Glutamatergic neuron (in vitro differentiated cells): ENCODE measurements around the gene KIR3DL2. TPM values are rescaled to one million over a fixed set of nuclear protein-coding genes. Genes with fewer than 3 reads are reported as not detected.
"Not testable (repeated sequence)": the region's sequence is repeated elsewhere in the genome, so short reads cannot be mapped to it uniquely, and the experiment has no call there.

Source experiments
- DNase-seq: peaks from one replicate; pipeline ENCODE4 v3.0.0; 2022
- H3K27ac Mint-ChIP-seq: one replicate; pipeline ENCODE4 v1.8.0; 2020; ENCODE audit warnings: mild to moderate bottlenecking, mixed read lengths, inconsistent platforms; ENCODE audit not compliant: unreplicated experiment
- H3K27me3 Mint-ChIP-seq: one replicate; pipeline ENCODE4 v1.8.0; 2020; ENCODE audit warnings: mild to moderate bottlenecking, moderate library complexity, mixed read lengths, inconsistent platforms; ENCODE audit not compliant: unreplicated experiment
- H3K36me3 Mint-ChIP-seq: one replicate; pipeline ENCODE4 v1.8.0; 2020; ENCODE audit warnings: mild to moderate bottlenecking, mixed read lengths, inconsistent platforms; ENCODE audit not compliant: unreplicated experiment
- H3K4me1 Mint-ChIP-seq: one replicate; pipeline ENCODE4 v1.8.0; 2020; ENCODE audit warnings: mild to moderate bottlenecking, low read depth, mixed read lengths, inconsistent platforms; ENCODE audit not compliant: unreplicated experiment
- H3K4me3 Mint-ChIP-seq: one replicate; pipeline ENCODE4 v1.8.0; 2020; ENCODE audit warnings: mild to moderate bottlenecking, mixed read lengths, inconsistent platforms; ENCODE audit not compliant: unreplicated experiment
- H3K9me3 Mint-ChIP-seq: one replicate; pipeline ENCODE4 v1.8.0; 2020; ENCODE audit warnings: mild to moderate bottlenecking, moderate library complexity, mixed read lengths, inconsistent platforms; ENCODE audit not compliant: unreplicated experiment
- long read RNA-seq: library from polyadenylated mRNA; unstranded; transcript quantifications from one replicate; pipeline ENCODE4 v2.0.0, GENCODE V29; 2020; ENCODE audit not compliant: unreplicated experiment
- total RNA-seq: library from RNA; stranded (reverse); fragmentation: NEBNext Ultra II Directional; extraction: Animal tissue kit (Norgen Biotek cat#: 25700); gene quantifications from one replicate; pipeline ENCODE4 v1.2.1, GENCODE V29; 2021; ENCODE audit not compliant: unreplicated experiment
- TF ChIP-seq, protein P1 (sequence below): fragments of 200-600 bp; sonication (generic); IDR thresholded peaks from one replicate; pipeline ENCODE4 v1.5.0; 2021; ENCODE audit not compliant: partially characterized antibody, unreplicated experiment

Gene KIR3DL2
- total RNA-seq: not detected
- long read RNA-seq: 0 reads

- H3K9me3 Mint-ChIP-seq: peaks cover 24% of the 10 kb centered on the region
- peaks cover 15% of the 10 kb centered on the region for H3K36me3 Mint-ChIP-seq
- not testable (repeated sequence) for DNase-seq, H3K27ac Mint-ChIP-seq, H3K4me1 Mint-ChIP-seq, H3K4me3 Mint-ChIP-seq, H3K27me3 Mint-ChIP-seq
Observed at GRCh38 chr19:54850061-54850640, at the start of gene KIR3DL2. Gene KIR3DL2, plus strand, starts transcription at chr19:54850443. Its CDS starts 33 bp downstream, at chr19:54850476.

DNA sequence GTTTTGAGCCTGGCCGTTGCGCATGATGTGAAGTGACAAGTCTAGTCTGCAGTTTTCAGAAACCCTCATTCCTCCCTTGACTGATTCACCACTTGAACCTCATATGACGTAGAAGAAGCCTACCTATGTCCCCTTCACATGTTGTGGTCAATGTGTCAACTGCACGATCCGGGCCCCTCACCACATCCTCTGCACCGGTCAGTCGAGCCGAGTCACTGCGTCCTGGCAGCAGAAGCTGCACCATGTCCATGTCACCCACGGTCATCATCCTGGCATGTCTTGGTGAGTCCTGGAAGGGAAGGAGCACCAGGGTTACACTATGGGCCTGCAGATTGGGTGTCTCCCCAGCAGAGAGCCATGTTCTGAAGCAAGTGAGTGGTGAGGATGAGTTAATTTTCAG lies 46.8 kb upstream of the KIR3DL2 start, which contains the start of gene KIR2DL4:
Gene KIR2DL4 (plus strand): TSS at position 201 of the 400 bp plus-strand sequence. CDS start 42 bp downstream, at position 243.
- peaks cover 2% of the 10 kb centered on the region for H3K27me3 Mint-ChIP-seq
- peaks cover 13% of the 10 kb centered on the region for H3K36me3 Mint-ChIP-seq
- no peak for DNase-seq
- H3K4me3 Mint-ChIP-seq: no peak within 1 kb of the TSS
- H3K4me1 Mint-ChIP-seq: no peaks in the 10 kb centered on the region
- H3K9me3 Mint-ChIP-seq: peaks cover 16% of the 10 kb centered on the region
- H3K27ac Mint-ChIP-seq: no peak within 1 kb of the TSS
- TF ChIP-seq, protein P1, sequence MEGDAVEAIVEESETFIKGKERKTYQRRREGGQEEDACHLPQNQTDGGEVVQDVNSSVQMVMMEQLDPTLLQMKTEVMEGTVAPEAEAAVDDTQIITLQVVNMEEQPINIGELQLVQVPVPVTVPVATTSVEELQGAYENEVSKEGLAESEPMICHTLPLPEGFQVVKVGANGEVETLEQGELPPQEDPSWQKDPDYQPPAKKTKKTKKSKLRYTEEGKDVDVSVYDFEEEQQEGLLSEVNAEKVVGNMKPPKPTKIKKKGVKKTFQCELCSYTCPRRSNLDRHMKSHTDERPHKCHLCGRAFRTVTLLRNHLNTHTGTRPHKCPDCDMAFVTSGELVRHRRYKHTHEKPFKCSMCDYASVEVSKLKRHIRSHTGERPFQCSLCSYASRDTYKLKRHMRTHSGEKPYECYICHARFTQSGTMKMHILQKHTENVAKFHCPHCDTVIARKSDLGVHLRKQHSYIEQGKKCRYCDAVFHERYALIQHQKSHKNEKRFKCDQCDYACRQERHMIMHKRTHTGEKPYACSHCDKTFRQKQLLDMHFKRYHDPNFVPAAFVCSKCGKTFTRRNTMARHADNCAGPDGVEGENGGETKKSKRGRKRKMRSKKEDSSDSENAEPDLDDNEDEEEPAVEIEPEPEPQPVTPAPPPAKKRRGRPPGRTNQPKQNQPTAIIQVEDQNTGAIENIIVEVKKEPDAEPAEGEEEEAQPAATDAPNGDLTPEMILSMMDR: no peak

DNA sequence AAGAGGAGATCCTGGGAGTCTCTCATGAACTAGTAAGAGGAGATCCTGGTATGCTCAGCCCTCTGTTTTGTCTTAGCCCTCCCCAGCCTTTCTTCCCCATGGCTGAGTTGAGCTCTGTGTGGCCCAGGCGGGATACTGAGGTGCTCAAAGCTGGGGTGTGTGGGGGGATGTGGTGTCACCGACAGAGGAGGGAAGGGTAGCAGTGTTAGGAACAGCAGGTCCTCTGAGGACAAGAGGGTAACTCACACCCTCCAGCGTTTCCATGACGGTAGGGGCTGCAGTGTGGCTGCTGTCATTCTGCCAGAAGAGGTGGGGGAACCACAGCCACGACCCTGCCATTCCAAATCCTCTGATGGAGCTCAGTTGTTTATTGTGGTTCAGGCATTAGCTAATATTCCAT lies 46.1 kb upstream of the KIR3DL2 start:
- DNase-seq: no peak
- peaks cover 2% of the 10 kb centered on the region for H3K27me3 Mint-ChIP-seq
- no peak overlapping the region for H3K4me3 Mint-ChIP-seq
- H3K4me1 Mint-ChIP-seq: no peaks in the 10 kb centered on the region
- no peak overlapping the region for H3K27ac Mint-ChIP-seq
- H3K9me3 Mint-ChIP-seq: peaks cover 16% of the 10 kb centered on the region
- H3K36me3 Mint-ChIP-seq: peaks cover 13% of the 10 kb centered on the region
- TF ChIP-seq, protein P1: no peak

DNA sequence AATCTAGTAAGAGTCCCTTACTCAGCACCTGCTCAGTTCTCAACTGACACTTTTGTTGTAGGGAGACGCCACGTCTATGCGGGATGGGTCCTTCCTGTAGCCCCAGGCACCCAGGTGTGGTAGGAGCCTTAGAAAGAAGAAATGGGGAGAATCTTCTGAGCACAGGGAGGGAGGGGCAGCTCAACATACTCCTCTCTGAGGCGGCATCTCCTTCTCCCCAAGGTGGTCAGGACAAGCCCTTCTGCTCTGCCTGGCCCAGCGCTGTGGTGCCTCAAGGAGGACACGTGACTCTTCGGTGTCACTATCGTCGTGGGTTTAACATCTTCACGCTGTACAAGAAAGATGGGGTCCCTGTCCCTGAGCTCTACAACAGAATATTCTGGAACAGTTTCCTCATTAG lies 45.7 kb upstream of the KIR3DL2 start:
- Mint-ChIP-seq H3K27me3 (peaks cover 2% of the 10 kb centered on the region), H3K9me3 (peaks cover 14% of the 10 kb centered on the region), H3K27ac (no peak overlapping the region), H3K4me1 (no peaks in the 10 kb centered on the region), H3K36me3 (peaks cover 16% of the 10 kb centered on the region), H3K4me3 (no peak overlapping the region)
- no peak for DNase-seq
- TF ChIP-seq, protein P1: no peak

GRCh38 chr19:54805665-54806515 lies 44.4 kb upstream of the KIR3DL2 start:
- peaks cover 15% of the 10 kb centered on the region for H3K9me3 Mint-ChIP-seq
- H3K4me1 Mint-ChIP-seq: no peaks in the 10 kb centered on the region
- H3K27ac Mint-ChIP-seq: no peak overlapping the region
- TF ChIP-seq, protein P1: no peak
- peaks cover 2% of the 10 kb centered on the region for H3K27me3 Mint-ChIP-seq
- DNase-seq: no peak
- H3K4me3 Mint-ChIP-seq: no peak overlapping the region
- H3K36me3 Mint-ChIP-seq: peaks cover 18% of the 10 kb centered on the region
